ENCODE measurements around the gene AURKAIP1.
"Not testable (repeated sequence)": the region's sequence is repeated elsewhere in the genome, so short reads cannot be mapped to it uniquely, and the experiment has no call there.

The AURKAIP1 gene

GRCh38 chr1:1374929-1375662 is at the start of gene AURKAIP1:
TSS of gene AURKAIP1 (minus strand) at chr1:1375207. CDS start at chr1:1374756, 451 bp downstream.
- peak; percentile 99 for DNase-seq

GRCh38 chr1:1424707-1425106 is 49.7 kb upstream of the AURKAIP1 start:
- no peak for DNase-seq

GRCh38 chr1:1423245-1423597 is 48.2 kb upstream of the AURKAIP1 start:
- DNase-seq, result no peak

- no peak for DNase-seq
Observed at GRCh38 chr1:1422465-1423244, 47.6 kb upstream of the AURKAIP1 start.

GRCh38 chr1:1421907-1422464 is 47.0 kb upstream of the AURKAIP1 start:
- DNase-seq, result no peak

- peak; percentile 88 for DNase-seq
Observed at GRCh38 chr1:1421147-1421906, 46.3 kb upstream of the AURKAIP1 start, which contains the start of gene ANKRD65. TSS of gene ANKRD65 (minus strand) at chr1:1421276. CDS start at chr1:1421005, 271 bp downstream.

- DNase-seq, result no peak
Observed at GRCh38 chr1:1420654-1421141, 45.7 kb upstream of the AURKAIP1 start.

GRCh38 chr1:1419813-1420653 is 45.0 kb upstream of the AURKAIP1 start:
- DNase-seq, result no peak

- DNase-seq, result no peak
Observed at GRCh38 chr1:1419363-1419812, 44.4 kb upstream of the AURKAIP1 start.

GRCh38 chr1:1418464-1419362 is 43.7 kb upstream of the AURKAIP1 start:
- no peak for DNase-seq

- not testable (repeated sequence) for DNase-seq
Observed at GRCh38 chr1:1417825-1418463, 42.9 kb upstream of the AURKAIP1 start.

- not testable (repeated sequence) for DNase-seq
Observed at GRCh38 chr1:1417396-1417795, 42.4 kb upstream of the AURKAIP1 start.

GRCh38 chr1:1415751-1416150 is 40.7 kb upstream of the AURKAIP1 start:
- no peak for DNase-seq

- not testable (repeated sequence) for DNase-seq
Observed at GRCh38 chr1:1412311-1412902, 37.4 kb upstream of the AURKAIP1 start.

- no peak for DNase-seq
Observed at GRCh38 chr1:1411626-1412025, 36.6 kb upstream of the AURKAIP1 start.

GRCh38 chr1:1410238-1410637 is 35.2 kb upstream of the AURKAIP1 start:
- not testable (repeated sequence) for DNase-seq

- no peak for DNase-seq
Observed at GRCh38 chr1:1407636-1408318, 32.8 kb upstream of the AURKAIP1 start.

GRCh38 chr1:1406821-1407635 is 32.0 kb upstream of the AURKAIP1 start, which contains the start of gene MRPL20:
TSS of gene MRPL20 (minus strand) at chr1:1407293. CDS start at chr1:1407217, 76 bp downstream.
- peak; percentile 91 for DNase-seq

Measured in NCI-H1105 (cell line).